IMR-90 (cell line): Measurements from ENCODE around the gene GRM8. TPM values are rescaled to one million over a fixed set of nuclear protein-coding genes. Genes with fewer than 3 reads are reported as not detected.

Experiments
- ATAC-seq: fragments of 200-7000 bp; cut with Tn5 transposase; 2 replicates; pipeline ENCODE4 v1.9.1; 2020; ENCODE audit warnings: low read depth, mild to moderate bottlenecking, moderate library complexity
- BruUV-seq: library from RNA; stranded (reverse); fragments of 400-500 nt; replicated peaks from 2 replicates; lab custom pipeline; 2021; lab: Mats Ljungman, UMichigan
- CTCF ChIA-PET: fragments of 300-600 bp; formaldehyde crosslinking; extraction: SDS; loops from one replicate; lab custom pipeline; 2021; ENCODE audit warnings: antibody characterized with exemption; lab: Yijun Ruan, JAX
- POLR2A ChIA-PET: fragments of 300-600 bp; sonication (Branson Sonifier 250); formaldehyde crosslinking; loops from one replicate; lab custom pipeline; 2022; ENCODE audit warnings: antibody characterized with exemption; ENCODE audit not compliant: unreplicated experiment; lab: Charles Lee
- DNase-seq: peaks from one replicate; pipeline ENCODE4 v3.0.0; 2013
- H2AFZ ChIP-seq: replicated peaks from 2 replicates; pipeline ENCODE3; 2013; ENCODE audit warnings: low read length, mild to moderate bottlenecking; ENCODE audit not compliant: poor library complexity
- H2AK5ac ChIP-seq: 2 replicates; pipeline ENCODE4 v1.6.1; 2013; ENCODE audit warnings: low read depth, low read length, inconsistent platforms
- H2AK9ac ChIP-seq: replicated peaks from 2 replicates; pipeline ENCODE3; 2013; ENCODE audit warnings: mild to moderate bottlenecking, low read depth, low read length, moderate library complexity; ENCODE audit not compliant: poor library complexity
- H2BK120ac ChIP-seq: 2 replicates; pipeline ENCODE4 v1.6.1; 2013; ENCODE audit warnings: low read depth, low read length, inconsistent platforms
- H2BK15ac ChIP-seq: 3 replicates; pipeline ENCODE4 v1.6.1; 2013; ENCODE audit warnings: low read depth, low read length, inconsistent platforms
- H2BK20ac ChIP-seq: 2 replicates; pipeline ENCODE4 v1.6.1; 2013; ENCODE audit warnings: low read depth, mild to moderate bottlenecking, inconsistent platforms, low read length, moderate library complexity
- H2BK5ac ChIP-seq: 2 replicates; pipeline ENCODE4 v1.6.1; 2013; ENCODE audit warnings: mild to moderate bottlenecking, low read depth, low read length, inconsistent platforms; ENCODE audit not compliant: poor library complexity, severe bottlenecking
- H3K14ac ChIP-seq: replicated peaks from 2 replicates; pipeline ENCODE4 v1.6.1; 2013; ENCODE audit warnings: low read depth, low read length, inconsistent platforms
- H3K18ac ChIP-seq: 2 replicates; pipeline ENCODE4 v1.6.1; 2013; ENCODE audit warnings: low read depth, low read length, control low read depth
- H3K23ac ChIP-seq: 2 replicates; pipeline ENCODE4 v1.6.1; 2013; ENCODE audit warnings: low read depth, low read length, inconsistent platforms
- H3K27ac ChIP-seq: 2 replicates; pipeline ENCODE4 v1.5.1; 2013; ENCODE audit warnings: mild to moderate bottlenecking, control low read depth, low read length; ENCODE audit not compliant: insufficient read depth
- H3K27me3 ChIP-seq: 2 replicates; pipeline ENCODE4 v1.6.1; 2013; ENCODE audit warnings: low read length; ENCODE audit not compliant: control insufficient read depth, insufficient read depth
- H3K36me3 ChIP-seq: 2 replicates; pipeline ENCODE4 v1.6.1; 2013; ENCODE audit warnings: low read length, mixed read lengths; ENCODE audit not compliant: control insufficient read depth, insufficient read depth
- H3K4ac ChIP-seq: 2 replicates; pipeline ENCODE4 v1.6.1; 2013; ENCODE audit warnings: low read depth, low read length, inconsistent platforms
- H3K4me1 ChIP-seq: 2 replicates; pipeline ENCODE4 v1.6.1; 2013; ENCODE audit warnings: low read length, mixed read lengths; ENCODE audit not compliant: control insufficient read depth, insufficient read depth
- H3K4me2 ChIP-seq: 2 replicates; pipeline ENCODE4 v1.6.1; 2013; ENCODE audit warnings: low read depth, mild to moderate bottlenecking, control low read depth, low read length, moderate library complexity
- H3K4me3 ChIP-seq: 2 replicates; pipeline ENCODE4 v1.5.1; 2013; ENCODE audit warnings: low read depth, mild to moderate bottlenecking, control low read depth, low read length, moderate library complexity; ENCODE audit not compliant: insufficient read depth
- H3K56ac ChIP-seq: 2 replicates; pipeline ENCODE4 v1.6.1; 2013; ENCODE audit warnings: low read length, inconsistent platforms; ENCODE audit not compliant: insufficient read depth; ENCODE audit errors: extremely low read depth
- H3K79me1 ChIP-seq, 2 experiments: 2 replicates each; pipeline ENCODE4 v1.6.1; 2013; ENCODE audit warnings: low read length in 2 of 2, inconsistent platforms in 1 of 2, low read depth in 1 of 2
- H3K9ac ChIP-seq: 2 replicates; pipeline ENCODE4 v1.6.1; 2013; ENCODE audit warnings: low read depth, low read length, control low read depth
- H3K9me1 ChIP-seq: 2 replicates; pipeline ENCODE4 v1.6.1; 2013; ENCODE audit warnings: low read length, inconsistent platforms; ENCODE audit not compliant: insufficient read depth
- H3K9me3 ChIP-seq: 2 replicates; pipeline ENCODE4 v1.6.1; 2013; ENCODE audit warnings: low read length; ENCODE audit not compliant: control insufficient read depth, insufficient read depth
- H4K20me1 ChIP-seq: 2 replicates; pipeline ENCODE4 v1.6.1; 2013; ENCODE audit warnings: low read length, inconsistent platforms; ENCODE audit not compliant: insufficient read depth
- H4K5ac ChIP-seq: 2 replicates; pipeline ENCODE4 v1.6.1; 2013; ENCODE audit warnings: mild to moderate bottlenecking, low read depth, low read length, control low read depth
- H4K8ac ChIP-seq, 2 experiments: 2 replicates each; pipeline ENCODE4 v1.6.1; 2013; ENCODE audit warnings: low read depth in 2 of 2, low read length in 2 of 2, control low read depth in 1 of 2, inconsistent platforms in 1 of 2
- H4K91ac ChIP-seq: 2 replicates; pipeline ENCODE4 v1.6.1; 2013; ENCODE audit warnings: low read depth, low read length, inconsistent platforms; ENCODE audit not compliant: insufficient read depth
- BHLHE40 ChIP-seq: fragments of 150-350 bp; IDR thresholded peaks from 2 replicates; pipeline ENCODE4 v1.6.1; 2016; ENCODE audit warnings: mild to moderate bottlenecking, low read depth, low read length
- CEBPB ChIP-seq: IDR thresholded peaks from 2 replicates; pipeline ENCODE4 v1.6.1; 2012; ENCODE audit warnings: low read depth, low read length, improper control_type of control experiment
- CHD1 ChIP-seq: IDR thresholded peaks from 2 replicates; pipeline ENCODE4 v1.6.1; 2012; ENCODE audit warnings: low read depth, low read length, improper control_type of control experiment
- FOS ChIP-seq: fragments of 150-350 bp; IDR thresholded peaks from 2 replicates; pipeline ENCODE4 v1.6.1; 2016; ENCODE audit warnings: low read depth, low read length
- MAFK ChIP-seq: IDR thresholded peaks from 2 replicates; pipeline ENCODE4 v1.6.1; 2012; ENCODE audit warnings: low read depth, low read length, improper control_type of control experiment
- MAZ ChIP-seq: IDR thresholded peaks from 2 replicates; pipeline ENCODE4 v1.6.1; 2012; ENCODE audit warnings: low read depth, mild to moderate bottlenecking, low read length, improper control_type of control experiment, moderate library complexity, borderline replicate concordance
- MXI1 ChIP-seq: IDR thresholded peaks from 2 replicates; pipeline ENCODE4 v1.6.1; 2012; ENCODE audit warnings: low read depth, mild to moderate bottlenecking, low read length, moderate library complexity, borderline replicate concordance
- NFE2L2 ChIP-seq: fragments of 150-350 bp; IDR thresholded peaks from 2 replicates; pipeline ENCODE4 v1.6.1; 2016; ENCODE audit warnings: low read depth, mild to moderate bottlenecking, low read length
- POLR2A ChIP-seq: IDR thresholded peaks from 2 replicates; pipeline ENCODE4 v1.6.1; 2012; ENCODE audit warnings: mild to moderate bottlenecking, low read depth, low read length
- RAD21 ChIP-seq: IDR thresholded peaks from 2 replicates; pipeline ENCODE4 v1.6.1; 2012; ENCODE audit warnings: low read length, improper control_type of control experiment
- RCOR1 ChIP-seq: IDR thresholded peaks from 2 replicates; pipeline ENCODE4 v1.6.1; 2012; ENCODE audit warnings: mild to moderate bottlenecking, low read length, improper control_type of control experiment; ENCODE audit not compliant: insufficient replicate concordance
- RFX5 ChIP-seq: IDR thresholded peaks from 2 replicates; pipeline ENCODE4 v1.8.0; 2012; ENCODE audit warnings: low read depth, mild to moderate bottlenecking, low read length, moderate library complexity
- SMC3 ChIP-seq: fragments of 150-350 bp; IDR thresholded peaks from 2 replicates; pipeline ENCODE4 v1.6.1; 2016; ENCODE audit warnings: low read depth, mild to moderate bottlenecking, antibody characterized with exemption, low read length, moderate library complexity
- WGBS, 2 experiments: methylation state at CpG; one replicate each; pipeline versions ENCODE4 v1.1.5 to v1.1.7; 2013; ENCODE audit warnings: missing lambda C conversion rate in 2 of 2; ENCODE audit not compliant: insufficient read length in 1 of 2; ENCODE audit errors: extremely low coverage in 2 of 2; 5-methylcytosine and 5-hydroxymethylcytosine counted together
- dilution Hi-C: fragments of 300-500 bp; cut with HindIII; formaldehyde crosslinking; loops from one replicate; pipeline ENCODE4 v1.14.3; 2018; ENCODE audit warnings: low sequenced_read_pairs; ENCODE audit not compliant: unreplicated experiment
- in situ Hi-C: fragments of 300-500 bp; cut with MboI; formaldehyde crosslinking; loops from 3 replicates; pipeline ENCODE4 v1.14.3; 2019; ENCODE audit warnings: low sequenced_read_pairs, inconsistent platforms, mixed read lengths
- intact Hi-C: fragments of 100-400 bp; cut with micrococcal nuclease; formaldehyde crosslinking; loops from 2 replicates; pipeline ENCODE4 v1.10.0; 2022
- polyA plus RNA-seq, 3 experiments: library from polyadenylated mRNA; depleted of rRNA; stranded (reverse); fragments of >200 nt; gene quantifications; 2 replicates each; pipeline ENCODE4 v1.2.3, GENCODE V29; 2012; ENCODE audit warnings: low replicate concordance in 1 of 3
- total RNA-seq: library from RNA; depleted of rRNA; stranded (reverse); fragments of >200 nt; gene quantifications from 2 replicates; pipeline ENCODE4 v1.2.3, GENCODE V29; 2012
- TF ChIP-seq, protein P1 (sequence below): fragments of 150-350 bp; IDR thresholded peaks from 2 replicates; pipeline ENCODE4 v1.6.1; 2017; ENCODE audit warnings: mild to moderate bottlenecking, antibody characterized with exemption, low read length, low read depth
- TF ChIP-seq, protein P2 (sequence below): fragments of 150-350 bp; IDR thresholded peaks from 2 replicates; pipeline ENCODE4 v1.6.1; 2016; ENCODE audit warnings: low read depth, mild to moderate bottlenecking, low read length, moderate library complexity, borderline replicate concordance
- TF ChIP-seq, protein P3 (sequence below): conservative IDR thresholded peaks from 2 replicates; pipeline ENCODE4 v1.5.1; 2012; ENCODE audit warnings: mild to moderate bottlenecking, low read depth, low read length, improper control_type of control experiment

GRM8 gene
- total and polyA plus RNA-seq, 2 of the 4 experiments (the other 2 are of a cell fraction) = not detected

DNA sequence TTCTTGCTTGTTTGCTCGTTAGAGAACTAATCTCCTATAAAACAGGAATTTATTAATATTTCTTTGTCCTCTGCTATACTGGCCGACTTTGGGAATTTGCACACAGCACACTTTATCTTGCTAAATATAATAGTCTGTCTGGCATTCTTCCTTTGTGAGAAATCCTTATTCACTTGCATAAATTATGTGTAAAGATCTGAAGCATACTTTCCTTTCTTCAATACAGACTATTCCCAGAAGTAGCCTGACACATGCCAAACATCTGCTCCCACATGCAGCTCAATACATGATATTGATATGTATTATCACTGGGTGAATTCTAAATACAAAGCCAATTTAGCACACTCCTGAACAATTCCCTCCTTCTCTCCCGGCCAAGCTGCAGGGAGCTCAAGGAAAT lies 273.9 kb downstream of the GRM8 start:
- POLR2A ChIA-PET = no interaction called here
- CTCF ChIA-PET = no interaction called here
- dilution Hi-C loops = no loop called here
- Histone ChIP-seq H2BK5ac (no peak overlapping the region), H3K9me1 (no peaks in the 10 kb centered on the region), H4K20me1 (no peaks in the 10 kb centered on the region), H3K9ac (no peak overlapping the region), H3K4me1 (no peaks in the 10 kb centered on the region), H2AK5ac (no peak overlapping the region), H3K27ac (no peak overlapping the region), H2BK20ac (no peak overlapping the region), H3K14ac (no peak overlapping the region), H3K27me3 (no peaks in the 10 kb centered on the region), H3K56ac (no peak overlapping the region), H3K23ac (no peak overlapping the region), H3K79me1 (no peaks in the 10 kb centered on the region), H2BK15ac (no peak overlapping the region), H3K9me3 (peaks cover 5% of the 10 kb centered on the region), H3K18ac (no peak overlapping the region), H2AK9ac (no peak overlapping the region), H2AFZ (no peak overlapping the region), H4K91ac (no peak overlapping the region), H3K4me2 (no peak overlapping the region), H3K4ac (no peak overlapping the region), H3K36me3 (no peaks in the 10 kb centered on the region), H3K4me3 (no peak overlapping the region), H4K5ac (no peak overlapping the region), H2BK120ac (no peak overlapping the region), H4K8ac (no peak overlapping the region)
- intact Hi-C loops = no loop called here
- no peak for TF ChIP-seq FOS
- TF ChIP-seq CEBPB = no peak
- TF ChIP-seq POLR2A = no peak
- no peak for TF ChIP-seq CHD1
- TF ChIP-seq SMC3 = no peak
- TF ChIP-seq BHLHE40 = no peak
- TF ChIP-seq MAZ = no peak
- TF ChIP-seq MAFK = no peak
- no peak for TF ChIP-seq MXI1
- TF ChIP-seq, protein P1, sequence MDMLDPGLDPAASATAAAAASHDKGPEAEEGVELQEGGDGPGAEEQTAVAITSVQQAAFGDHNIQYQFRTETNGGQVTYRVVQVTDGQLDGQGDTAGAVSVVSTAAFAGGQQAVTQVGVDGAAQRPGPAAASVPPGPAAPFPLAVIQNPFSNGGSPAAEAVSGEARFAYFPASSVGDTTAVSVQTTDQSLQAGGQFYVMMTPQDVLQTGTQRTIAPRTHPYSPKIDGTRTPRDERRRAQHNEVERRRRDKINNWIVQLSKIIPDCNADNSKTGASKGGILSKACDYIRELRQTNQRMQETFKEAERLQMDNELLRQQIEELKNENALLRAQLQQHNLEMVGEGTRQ = no peak
- no peak for TF ChIP-seq RAD21
- no peak for TF ChIP-seq RFX5
- TF ChIP-seq, protein P2, sequence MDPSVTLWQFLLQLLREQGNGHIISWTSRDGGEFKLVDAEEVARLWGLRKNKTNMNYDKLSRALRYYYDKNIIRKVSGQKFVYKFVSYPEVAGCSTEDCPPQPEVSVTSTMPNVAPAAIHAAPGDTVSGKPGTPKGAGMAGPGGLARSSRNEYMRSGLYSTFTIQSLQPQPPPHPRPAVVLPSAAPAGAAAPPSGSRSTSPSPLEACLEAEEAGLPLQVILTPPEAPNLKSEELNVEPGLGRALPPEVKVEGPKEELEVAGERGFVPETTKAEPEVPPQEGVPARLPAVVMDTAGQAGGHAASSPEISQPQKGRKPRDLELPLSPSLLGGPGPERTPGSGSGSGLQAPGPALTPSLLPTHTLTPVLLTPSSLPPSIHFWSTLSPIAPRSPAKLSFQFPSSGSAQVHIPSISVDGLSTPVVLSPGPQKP = no peak
- no peak for TF ChIP-seq RCOR1
- no peak for TF ChIP-seq NFE2L2
- TF ChIP-seq, protein P3, sequence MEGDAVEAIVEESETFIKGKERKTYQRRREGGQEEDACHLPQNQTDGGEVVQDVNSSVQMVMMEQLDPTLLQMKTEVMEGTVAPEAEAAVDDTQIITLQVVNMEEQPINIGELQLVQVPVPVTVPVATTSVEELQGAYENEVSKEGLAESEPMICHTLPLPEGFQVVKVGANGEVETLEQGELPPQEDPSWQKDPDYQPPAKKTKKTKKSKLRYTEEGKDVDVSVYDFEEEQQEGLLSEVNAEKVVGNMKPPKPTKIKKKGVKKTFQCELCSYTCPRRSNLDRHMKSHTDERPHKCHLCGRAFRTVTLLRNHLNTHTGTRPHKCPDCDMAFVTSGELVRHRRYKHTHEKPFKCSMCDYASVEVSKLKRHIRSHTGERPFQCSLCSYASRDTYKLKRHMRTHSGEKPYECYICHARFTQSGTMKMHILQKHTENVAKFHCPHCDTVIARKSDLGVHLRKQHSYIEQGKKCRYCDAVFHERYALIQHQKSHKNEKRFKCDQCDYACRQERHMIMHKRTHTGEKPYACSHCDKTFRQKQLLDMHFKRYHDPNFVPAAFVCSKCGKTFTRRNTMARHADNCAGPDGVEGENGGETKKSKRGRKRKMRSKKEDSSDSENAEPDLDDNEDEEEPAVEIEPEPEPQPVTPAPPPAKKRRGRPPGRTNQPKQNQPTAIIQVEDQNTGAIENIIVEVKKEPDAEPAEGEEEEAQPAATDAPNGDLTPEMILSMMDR = no peak
- DNase-seq = no peak
- no CpG with 5 or more reads among the region's 3 CpGs for WGBS, 2 experiments
- in situ Hi-C loops = no loop called here
- no peak for ATAC-seq
- no TSS peak for BruUV-seq
